GM12801 (cell line): ENCODE data around the gene S100A11.

ENCODE experiments used
- CTCF ChIP-seq: IDR thresholded peaks from one replicate; pipeline ENCODE4 v1.5.1; 2011; ENCODE audit warnings: control low read depth; ENCODE audit not compliant: insufficient read length; ENCODE audit errors: extremely low read depth

The S100A11 gene

GRCh38 chr1:152047413-152047729 is 10.6 kb upstream of the S100A11 start:
- no peak for TF ChIP-seq CTCF

DNA sequence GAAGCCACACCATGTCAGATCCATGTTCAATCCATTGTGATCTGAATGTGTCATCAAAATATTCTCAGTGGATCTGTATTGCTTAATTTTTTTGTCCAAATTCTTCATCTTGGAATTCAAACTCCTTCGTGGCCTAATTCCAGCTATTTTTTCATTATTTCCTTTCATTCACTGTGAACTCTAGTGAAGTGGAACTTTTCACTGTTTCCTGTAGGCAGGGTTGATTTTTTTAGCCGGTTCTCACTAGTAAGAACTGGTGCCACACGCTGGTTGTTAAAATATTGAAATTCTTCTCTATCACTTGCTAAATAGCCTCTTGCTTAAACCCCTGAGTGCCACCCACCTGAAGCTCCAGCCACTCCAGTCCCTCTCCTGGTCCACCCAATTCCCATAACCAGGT is 7.6 kb upstream of the S100A11 start:
- no peak for TF ChIP-seq CTCF

DNA sequence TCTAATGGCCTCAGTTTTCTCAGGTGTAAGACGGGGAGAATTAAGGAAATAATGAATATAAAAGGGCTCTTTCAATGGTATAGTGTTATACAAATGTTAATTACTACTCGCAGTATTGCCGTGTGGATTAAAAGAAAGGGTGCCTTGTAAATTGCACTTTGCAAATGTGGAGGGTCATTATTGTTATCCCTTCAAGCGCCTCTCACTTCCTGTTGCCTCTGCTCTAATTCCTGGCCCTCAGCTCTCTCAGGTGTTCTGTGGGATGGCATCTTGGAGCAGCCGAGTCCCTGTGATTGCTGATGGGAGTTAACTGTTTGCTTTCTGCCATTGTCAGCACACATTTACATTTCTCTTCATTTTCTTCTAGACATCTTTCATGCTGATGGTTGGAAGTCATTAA is 7.1 kb upstream of the S100A11 start:
- no peak for TF ChIP-seq CTCF

GRCh38 chr1:152042030-152042429 is 5.2 kb upstream of the S100A11 start:
- no peak for TF ChIP-seq CTCF

DNA sequence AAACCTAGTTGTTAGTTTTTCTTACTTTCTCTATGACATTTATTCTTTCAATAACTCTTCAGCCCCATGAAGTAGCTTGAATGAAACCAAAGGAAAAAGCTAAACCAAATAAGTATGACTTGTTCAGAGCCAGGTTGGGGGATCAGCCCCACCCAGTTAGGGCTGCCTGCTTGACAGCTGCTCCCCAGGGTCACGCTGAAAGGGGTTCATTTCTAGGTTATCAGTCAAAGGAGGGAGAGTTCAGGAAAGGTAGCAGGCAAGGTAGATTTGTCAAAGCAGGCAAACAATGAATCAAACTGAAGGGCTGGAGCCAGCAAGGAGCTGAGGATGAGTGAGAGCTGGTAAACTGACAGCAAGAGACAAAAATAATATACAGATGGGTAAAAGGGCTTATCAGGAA is 3.1 kb upstream of the S100A11 start:
- TF ChIP-seq CTCF: no peak

GRCh38 chr1:152039461-152039860 is 2.7 kb upstream of the S100A11 start:
- TF ChIP-seq CTCF: no peak

DNA sequence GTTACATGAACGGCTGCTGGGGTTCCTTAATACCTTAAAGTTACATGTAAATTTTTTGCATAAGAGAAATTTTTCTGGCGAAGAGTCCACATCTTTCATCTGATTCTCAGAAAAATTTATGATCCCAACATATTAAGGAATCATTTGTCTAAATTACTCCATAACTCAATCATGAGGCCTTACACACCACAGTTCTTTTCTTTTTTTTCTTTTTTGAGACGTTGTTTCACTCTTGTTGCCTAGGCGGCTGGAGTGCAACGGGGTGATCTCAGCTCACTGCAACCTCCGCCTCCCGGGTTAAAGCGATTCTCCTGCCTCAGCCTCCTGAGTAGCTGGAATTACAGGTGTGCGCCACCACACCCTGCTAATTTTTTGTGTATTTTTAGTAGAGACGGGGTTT is 2.1 kb upstream of the S100A11 start:
- no peak for TF ChIP-seq CTCF
